Adipose tissue (tissue), 3 donors: ENCODE data around the gene YY1. TPM values are rescaled to one million over a fixed set of nuclear protein-coding genes. Genes with fewer than 3 reads are reported as not detected.
"Not testable (repeated sequence)": the region's sequence is repeated elsewhere in the genome, so short reads cannot be mapped to it uniquely, and the experiment has no call there.

Experiments used
- H3K27ac ChIP-seq: one replicate; pipeline ENCODE4 v1.5.1; 2013; ENCODE audit warnings: low read depth, low read length
- WGBS, 3 donors: extraction: QIAGEN DNeasy Blood & Tissue Kit; methylation state at CpG; one replicate each; pipeline ENCODE4 v1.1.7; 2013; 5-methylcytosine and 5-hydroxymethylcytosine counted together
- polyA plus RNA-seq, 3 donors: library from polyadenylated mRNA; stranded (reverse); fragments of 200-250 nt; gene quantifications; one replicate each; pipeline ENCODE4 v1.2.3, GENCODE V29; 2013
- donor health status: healthy with polysubstance abuse.
- donor health status: Bipolar disorder and iron deficiency.
- donor health status: healthy.

Gene YY1
- polyA plus RNA-seq, 3 donors, result 11.1 to 24.3 (median 19.0) TPM

DNA sequence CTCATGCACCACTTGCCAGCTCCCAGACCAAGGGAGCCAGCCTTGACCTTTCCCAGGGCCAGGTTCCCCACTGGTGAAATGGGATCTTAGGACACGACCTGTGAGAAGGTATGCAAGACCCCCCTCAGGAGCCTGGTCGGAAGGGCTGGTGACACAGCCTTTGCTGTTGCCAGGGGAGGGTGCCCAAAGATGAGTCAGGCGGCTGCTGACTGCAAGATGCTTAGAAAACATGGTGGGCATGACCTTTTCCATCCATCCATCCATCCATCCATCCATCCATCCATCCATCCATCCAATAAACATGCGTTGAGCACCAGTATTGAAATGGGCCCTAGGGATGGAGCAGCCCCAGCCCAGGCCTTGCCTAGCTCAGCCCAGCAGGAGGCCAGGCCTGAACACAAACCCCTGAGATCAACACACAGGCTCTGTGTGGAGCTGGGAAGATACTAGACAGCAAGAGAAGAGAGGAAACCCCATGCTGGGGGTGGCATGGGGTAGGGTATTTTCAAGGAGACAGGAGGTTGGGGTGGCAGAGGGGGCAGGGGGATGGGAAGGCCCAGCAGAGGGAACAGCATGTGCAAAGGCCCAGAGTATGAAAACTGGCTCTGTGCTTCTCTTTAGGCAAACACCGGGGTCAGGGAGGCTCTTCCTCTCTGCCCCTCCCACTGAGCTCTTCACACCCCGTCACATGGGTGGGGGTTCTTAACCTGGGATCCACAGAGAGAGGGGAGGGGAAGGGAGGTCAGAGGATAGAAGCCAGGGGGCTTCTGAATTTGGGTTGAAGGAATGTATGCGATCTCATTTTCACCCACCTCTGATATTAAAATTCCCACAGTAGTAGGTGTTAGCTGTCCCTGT lies 26.2 kb upstream of the YY1 start:
- no peak overlapping the region for H3K27ac ChIP-seq
- WGBS, 3 donors, result 88 to 95% (median 92%) methylated on average over 7 of the region's 7 CpGs

DNA sequence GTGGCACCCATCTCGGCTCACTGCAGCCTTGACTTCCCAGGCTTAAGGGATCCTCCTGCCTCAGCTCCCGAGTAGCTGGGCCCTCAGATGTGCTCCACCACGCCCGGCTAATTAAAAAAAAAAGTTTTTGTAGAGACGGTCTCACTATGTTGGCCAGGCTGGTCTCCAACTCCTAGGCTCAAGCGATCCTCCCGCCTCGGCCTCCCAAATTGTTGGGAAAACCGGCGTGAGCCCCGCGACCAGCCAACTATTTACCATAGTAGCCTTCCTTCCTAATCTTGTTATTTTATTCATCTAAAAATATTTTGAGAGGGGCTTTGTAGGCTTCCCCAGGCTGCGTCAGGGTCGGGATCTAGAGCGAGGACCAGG lies 25.4 kb upstream of the YY1 start:
- 49 to 58% (median 54%) methylated on average over 15 of the region's 15 CpGs for WGBS, 3 donors
- H3K27ac ChIP-seq, result peak overlapping the region; percentile 70

DNA sequence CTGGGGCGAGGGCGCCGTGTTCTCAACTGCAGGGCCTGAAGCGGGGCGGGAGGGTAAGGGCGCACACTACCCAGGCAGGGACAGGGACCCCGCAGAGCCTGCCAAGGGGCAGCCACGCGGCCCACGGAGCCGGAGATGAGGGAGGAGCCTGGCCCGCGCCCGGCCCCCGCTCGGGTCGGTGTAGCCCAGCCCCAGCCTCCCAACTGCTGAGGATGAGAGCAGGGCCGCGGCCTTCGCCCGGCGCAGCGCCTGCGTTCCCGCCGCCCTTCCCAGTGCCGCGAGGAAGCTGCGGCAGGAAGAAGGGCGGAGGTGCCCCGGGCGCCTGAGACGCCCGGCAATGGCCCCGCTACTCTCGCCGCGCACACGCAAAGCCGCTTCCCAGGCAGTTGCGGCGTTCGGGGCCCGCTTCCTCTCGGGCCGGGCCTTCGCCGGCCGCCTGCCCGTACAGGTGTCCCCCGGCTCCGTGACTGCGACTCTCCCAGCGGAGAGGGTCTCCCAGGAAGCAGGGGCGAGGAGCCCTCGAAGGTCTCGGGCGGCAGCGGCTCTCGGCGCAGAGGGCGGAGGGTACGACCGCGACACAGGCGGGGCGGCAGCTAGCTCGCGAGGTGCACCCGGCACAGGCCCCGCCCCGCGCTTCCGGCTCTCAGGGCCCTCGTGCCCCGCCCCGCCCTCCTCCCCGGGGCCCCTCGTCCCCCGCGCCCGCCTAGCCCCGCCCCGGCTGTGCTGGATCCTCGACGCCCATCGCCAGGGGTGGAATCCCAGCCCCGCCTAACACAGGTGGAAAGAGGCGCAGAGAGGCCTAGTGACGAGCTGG lies 24.8 kb upstream of the YY1 start:
- WGBS, 3 donors, result 1 to 2% (median 2%) methylated on average over 73 to 90 of the region's 90 CpGs
- H3K27ac ChIP-seq, result peak overlapping the region; percentile 70

DNA sequence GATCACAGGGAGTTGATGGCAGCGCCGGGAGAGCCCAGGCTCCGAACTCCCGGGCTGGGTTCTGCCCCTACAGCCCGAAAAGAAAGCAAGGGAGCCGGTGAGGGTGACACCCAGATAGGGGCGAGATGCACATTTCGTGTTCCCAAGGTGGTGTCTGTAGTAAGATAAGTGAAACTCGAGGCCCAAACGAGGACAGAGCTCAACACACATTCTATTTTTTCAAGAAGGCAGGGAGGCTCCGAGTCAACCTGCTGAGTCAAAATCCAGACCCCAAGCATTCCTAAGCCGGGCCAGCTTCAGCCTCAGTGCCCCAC lies 24.2 kb upstream of the YY1 start:
- 27 to 32% (median 28%) methylated on average over 12 of the region's 12 CpGs for WGBS, 3 donors
- H3K27ac ChIP-seq, result no peak overlapping the region

DNA sequence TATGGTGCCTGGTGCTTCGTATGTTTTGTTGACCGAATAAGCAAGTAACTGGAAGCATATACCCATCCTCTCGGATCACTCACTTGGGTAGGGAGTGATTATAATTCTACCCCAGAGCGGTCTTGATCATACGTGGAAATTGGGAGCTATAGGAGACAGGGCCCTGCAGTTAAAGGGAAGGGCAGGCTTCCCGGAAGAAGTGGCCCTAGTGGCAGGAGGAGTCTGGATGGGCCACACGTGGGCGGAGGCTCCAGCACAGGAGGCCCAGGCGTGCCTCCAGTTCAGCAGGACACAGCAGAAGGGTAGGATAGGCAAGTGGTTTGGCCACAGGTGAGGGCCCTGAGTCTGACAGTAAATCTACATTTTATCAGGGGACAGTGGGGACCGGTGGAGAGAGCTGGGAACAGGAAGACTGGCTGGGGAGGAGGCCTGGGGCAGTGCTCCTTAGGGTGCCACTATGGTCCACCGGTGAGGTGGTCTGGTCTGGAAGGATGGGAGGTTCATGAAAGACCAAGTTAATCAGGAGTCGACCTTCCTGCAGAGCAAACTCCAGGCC lies 23.5 kb upstream of the YY1 start:
- WGBS, 3 donors, result 91 to 93% (median 92%) methylated on average over 12 of the region's 12 CpGs

DNA sequence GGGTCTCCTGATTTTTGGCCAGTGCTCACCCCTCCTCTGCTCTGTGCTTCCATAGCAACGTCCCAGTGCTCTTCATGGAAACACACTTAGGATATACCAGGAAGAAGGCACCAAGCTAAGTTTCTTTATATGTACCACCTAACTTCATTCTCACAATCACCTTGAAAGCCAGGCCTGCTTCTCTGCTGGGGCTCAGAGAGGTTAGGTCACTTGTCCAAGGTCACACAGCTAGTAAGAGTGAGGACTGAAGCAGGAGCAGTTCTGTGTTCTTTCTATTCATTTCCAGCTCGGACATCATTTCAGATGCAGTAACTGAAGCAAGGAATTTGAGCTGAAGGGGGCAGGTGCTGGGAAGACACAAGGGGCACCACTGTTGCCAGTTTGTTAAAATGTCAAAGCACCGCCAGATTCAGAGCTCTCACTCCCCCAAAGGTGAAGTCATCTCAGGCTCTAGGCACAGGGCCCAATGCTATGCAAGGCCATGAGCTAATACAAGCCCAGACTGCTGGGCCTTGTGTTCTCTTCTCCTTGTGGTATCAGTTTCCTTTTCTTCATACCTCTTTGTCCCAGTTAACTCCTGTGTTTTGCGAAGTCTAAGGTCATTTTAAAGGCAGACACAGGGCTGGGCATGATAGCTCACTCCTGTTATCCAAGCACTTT lies 19.7 kb upstream of the YY1 start:
- H3K27ac ChIP-seq, result no peak overlapping the region
- WGBS, 3 donors, result 81 to 89% (median 84%) methylated on average over 4 of the region's 4 CpGs

More for the DNA sequence above, 23.5 kb upstream of the YY1 start:
- H3K27ac ChIP-seq, result no peak overlapping the region

DNA sequence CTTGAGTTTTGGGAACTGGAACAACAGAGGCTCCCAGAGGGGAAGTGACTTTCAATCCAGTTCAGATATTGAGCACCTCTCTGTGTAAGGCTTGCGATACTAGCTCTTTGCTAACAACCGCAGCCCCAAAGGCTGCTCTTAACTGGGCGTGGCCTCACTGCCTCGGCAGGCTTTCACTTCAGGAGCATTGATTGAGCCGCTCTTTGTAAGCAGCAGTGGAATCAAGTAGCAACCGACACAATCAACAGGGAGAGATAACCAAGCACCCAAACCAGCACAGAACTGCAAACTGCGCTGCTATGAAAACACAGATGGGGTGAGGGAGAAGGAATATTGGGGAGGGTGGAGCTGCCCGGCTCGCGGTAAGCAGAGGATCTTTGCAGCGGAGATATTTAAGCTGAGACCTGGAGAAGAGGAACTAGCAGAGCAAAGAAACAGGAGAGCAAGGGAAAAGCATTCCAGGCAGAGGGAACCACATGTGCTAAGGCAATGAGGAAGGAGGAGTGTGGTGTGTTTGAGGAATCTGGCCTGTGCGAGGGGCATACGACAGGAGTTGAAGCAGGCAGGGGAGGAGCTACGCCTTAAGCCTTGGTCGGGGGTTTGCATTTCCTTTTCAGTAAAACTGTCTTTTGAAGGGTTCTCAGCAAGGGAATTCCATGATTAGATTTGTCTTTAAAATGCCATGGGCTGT lies 17.3 kb upstream of the YY1 start:
- 2 to 9% (median 3%) methylated on average over 15 of the region's 15 CpGs for WGBS, 3 donors
- H3K27ac ChIP-seq, result no peak overlapping the region

DNA sequence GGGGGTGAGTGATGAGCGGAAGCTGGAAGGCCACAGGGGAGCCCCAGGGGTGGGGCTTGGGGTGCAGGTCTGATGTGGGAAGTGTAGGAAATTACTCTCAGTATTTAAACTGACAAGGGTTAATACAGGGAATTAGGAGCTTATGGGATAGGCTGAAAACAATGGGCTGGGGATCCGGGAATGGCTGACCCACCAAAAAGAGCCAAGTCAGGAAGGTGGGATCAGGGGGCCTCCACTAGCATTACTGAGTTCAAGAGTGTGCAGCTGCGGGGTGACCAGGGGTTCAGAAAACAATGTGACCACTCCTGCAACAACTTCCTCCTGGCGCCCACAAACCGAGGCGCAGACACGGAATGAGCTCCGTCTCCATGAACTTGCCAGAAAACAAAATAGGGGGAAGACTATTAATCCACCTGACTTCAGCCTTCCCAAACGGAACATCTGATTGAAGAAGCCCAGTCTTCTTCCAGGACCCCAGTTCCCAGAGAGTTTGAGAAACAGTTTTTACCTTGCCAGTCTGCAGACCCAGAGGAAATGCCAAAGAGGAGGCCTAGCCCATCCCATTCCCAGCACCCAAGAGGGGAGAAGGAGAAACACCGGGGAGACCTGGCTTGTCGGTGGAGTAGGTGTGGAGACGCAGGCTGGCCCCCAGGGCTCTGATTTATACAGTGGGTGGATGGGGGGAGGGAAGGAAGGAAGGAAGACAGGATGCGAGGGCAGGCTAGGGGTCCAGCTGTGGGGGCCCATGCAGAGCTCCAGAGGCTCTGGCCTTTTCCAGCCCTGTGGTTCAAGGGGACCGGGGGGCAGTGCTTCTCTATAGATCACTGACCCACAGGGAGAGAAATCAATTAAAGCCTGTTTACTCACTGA lies 16.5 kb upstream of the YY1 start:
- H3K27ac ChIP-seq, result no peak overlapping the region
- 24 to 70% (median 38%) methylated on average over 14 of the region's 14 CpGs for WGBS, 3 donors

DNA sequence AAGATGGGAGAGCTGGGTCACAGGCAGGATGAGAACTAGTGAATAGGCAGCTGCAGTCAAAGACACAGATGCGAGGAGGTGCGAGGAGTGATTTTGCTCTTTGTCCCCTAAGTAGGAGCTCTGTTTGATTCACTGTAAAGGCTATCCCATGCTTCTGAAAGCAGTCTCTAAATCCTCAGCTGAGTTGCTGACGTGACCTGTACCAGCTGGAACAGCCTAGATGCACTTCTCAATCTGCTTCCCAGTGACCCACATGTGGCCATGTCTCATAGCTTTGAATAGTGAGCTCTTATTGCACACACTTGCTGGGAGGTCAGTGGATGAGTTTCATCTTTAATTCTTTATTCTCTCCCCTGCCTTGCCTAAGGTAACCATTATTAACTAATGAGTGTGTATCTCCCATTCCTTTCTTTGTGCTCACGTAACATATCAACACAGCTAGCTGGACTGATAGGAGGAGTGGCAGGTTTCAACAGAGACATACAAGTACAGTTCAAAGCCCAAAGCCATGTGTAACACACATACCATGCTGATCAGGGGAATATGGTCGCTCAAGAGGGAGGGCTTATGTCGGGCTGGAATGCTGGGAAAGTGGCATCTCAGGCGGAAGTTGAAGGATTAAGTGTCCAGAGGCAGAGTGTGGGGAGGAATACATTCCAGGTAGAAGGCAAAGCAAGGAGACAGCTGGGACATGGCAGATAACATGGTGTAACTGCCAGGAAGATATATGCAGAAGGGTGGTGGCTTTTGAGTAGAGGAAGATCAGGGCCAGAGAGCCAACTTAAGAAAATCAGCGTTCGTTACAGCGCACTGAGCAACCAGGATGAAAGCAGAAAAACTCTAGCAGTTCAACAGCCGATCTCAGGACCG lies 15.4 kb upstream of the YY1 start:
- WGBS, 3 donors, result 73 to 85% (median 84%) methylated on average over 12 of the region's 12 CpGs
- no peak overlapping the region for H3K27ac ChIP-seq

DNA sequence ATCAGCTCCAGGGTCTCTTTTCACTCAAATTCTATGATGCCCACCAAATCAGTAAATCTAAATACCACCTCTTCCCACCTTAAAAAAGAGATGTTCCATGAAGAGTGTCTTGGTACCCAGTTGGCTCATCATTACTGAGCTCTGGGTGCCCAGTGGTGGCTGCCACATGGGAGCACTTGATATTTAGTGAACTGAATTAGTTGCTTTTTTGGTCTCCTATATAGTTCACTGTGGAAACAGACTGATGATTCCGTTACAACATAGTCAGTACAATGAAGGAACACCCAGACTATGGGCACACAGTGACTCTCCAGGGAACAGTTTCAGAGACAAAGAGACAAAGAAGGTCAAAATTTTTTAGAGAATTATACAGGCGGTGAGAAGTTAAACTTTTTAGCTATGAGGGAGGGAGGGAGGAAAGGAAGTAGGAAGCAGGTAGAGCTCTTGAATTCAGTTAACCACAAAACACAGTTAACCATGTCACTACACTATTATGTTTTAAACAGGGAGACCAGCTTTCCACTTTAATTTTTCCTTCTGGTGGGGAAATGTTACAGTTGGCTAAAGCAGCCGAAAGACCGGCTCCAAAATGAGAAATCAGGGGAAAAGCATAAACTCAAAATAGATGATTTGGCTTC lies 14.6 kb upstream of the YY1 start:
- 51 to 86% (median 53%) methylated on average over 4 of the region's 4 CpGs for WGBS, 3 donors
- H3K27ac ChIP-seq, result no peak overlapping the region

DNA sequence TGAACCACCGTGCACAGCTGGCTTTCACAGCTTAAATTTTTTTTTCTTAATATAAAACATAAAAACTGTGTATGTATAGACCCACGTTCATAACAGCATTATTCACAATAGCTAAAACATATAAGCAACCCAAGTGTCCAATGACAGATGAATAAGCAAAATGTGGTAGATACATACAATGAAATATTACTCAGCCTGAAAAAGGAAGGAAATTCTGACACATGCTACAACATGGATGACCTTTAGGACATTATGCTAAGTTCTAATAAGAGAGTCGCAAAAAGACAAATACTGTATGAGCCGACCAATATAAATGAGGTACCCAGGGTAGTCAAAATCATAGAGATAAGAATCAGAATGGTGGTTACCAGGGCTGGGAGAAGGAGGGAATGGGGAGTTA lies 13.8 kb upstream of the YY1 start:
- WGBS, 3 donors, result 90 to 95% (median 92%) methylated on average over 4 of the region's 4 CpGs
- no peak overlapping the region for H3K27ac ChIP-seq

DNA sequence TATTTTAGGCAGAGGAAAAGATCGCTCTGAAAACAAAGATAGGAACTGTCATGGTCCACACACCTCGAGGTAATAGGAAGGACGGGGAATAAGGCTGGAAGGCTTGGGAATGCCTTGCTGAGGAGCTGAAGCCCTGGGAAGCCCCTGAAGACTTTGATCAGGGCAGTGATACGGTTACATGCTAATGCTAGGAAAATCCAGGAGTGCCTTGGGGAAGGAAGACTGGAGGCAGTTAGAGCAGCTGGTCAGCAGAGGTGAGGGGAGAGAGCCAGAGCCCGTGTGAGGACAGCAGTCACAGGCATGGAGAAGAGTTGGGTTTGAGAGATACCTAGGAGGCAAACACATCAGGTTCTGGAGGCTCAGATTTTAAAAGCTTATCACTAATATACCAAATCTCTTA lies 8.6 kb upstream of the YY1 start:
- WGBS, 3 donors, result 85 to 90% (median 85%) methylated on average over 5 of the region's 5 CpGs

DNA sequence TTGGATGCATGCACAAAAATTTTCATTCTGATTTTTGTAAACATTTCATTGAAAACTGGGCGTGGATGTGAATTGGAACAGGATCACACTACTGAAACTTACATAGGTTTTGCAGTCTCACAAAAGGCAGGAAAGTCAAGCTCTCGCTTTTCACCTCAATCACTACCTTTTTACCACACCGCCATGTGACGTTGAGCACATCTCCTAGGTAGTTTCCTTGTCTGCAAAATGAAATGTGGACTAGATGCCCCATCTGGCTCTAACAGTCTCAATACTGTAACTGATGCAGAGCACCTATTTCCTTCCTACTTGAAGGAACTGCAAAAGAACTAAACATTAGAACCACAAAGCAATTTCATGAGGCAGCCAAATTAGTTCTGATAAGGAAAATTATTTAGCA lies 4.4 kb upstream of the YY1 start:
- 72 to 76% (median 73%) methylated on average over 4 of the region's 4 CpGs for WGBS, 3 donors
- H3K27ac ChIP-seq, result no peak overlapping the region

More for the DNA sequence above, 8.6 kb upstream of the YY1 start:
- H3K27ac ChIP-seq, result no peak overlapping the region

DNA sequence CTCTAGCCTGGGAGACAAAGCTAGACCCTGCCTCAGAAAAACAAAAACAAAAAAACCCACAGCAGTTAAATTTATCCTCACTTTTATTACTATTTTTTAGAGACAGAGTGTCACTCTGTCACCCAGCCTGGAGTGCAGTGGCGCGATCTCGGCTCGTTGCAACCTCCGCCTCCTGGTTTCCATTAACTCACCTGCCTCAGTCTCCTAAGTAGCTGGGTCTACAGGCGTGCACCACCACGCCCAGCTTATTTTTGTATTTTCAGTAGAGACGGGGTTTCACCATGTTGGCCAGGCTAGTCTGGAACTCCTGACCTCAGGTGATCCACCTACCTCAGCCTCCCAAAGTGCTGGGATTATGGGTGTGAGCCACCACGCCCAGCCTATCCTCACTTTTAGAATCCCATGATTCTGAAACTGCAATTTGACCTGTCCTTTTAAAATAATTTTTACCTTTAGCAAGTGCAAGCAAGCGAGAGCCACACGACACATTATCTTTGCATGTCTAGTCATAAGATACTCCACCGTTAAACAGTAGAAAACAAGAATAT lies 2.6 kb upstream of the YY1 start:
- not testable (repeated sequence) for H3K27ac ChIP-seq
- WGBS, 3 donors, result 82 to 86% (median 84%) methylated on average over 12 of the region's 12 CpGs

DNA sequence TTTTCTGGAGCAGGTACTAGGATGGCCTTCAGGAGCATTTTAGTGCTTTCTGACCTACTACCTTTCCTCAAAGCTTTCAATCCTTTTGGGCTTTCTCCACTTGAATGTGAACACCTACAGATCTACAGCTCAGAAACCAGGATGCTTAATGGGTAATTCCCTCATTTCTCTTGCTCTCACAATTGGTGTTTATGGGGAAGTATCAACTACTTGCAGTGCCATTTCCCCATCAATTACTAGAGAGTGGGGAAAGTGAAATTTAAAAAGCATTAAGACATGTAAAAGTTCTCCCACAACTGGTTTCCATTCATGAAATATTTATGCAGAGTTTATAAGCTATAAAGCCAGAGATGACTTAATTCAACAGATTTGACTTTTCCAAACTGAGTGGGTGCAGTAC lies 2.1 kb upstream of the YY1 start:
- H3K27ac ChIP-seq, result no peak overlapping the region
